ENCODE results near the gene PAPPA. TPM values are rescaled to one million over a fixed set of nuclear protein-coding genes. Genes with fewer than 3 reads are reported as not detected.

The PAPPA gene
- total and polyA plus RNA-seq, 2 donors from 2014 or later, result 4.2 to 10.2 TPM

DNA sequence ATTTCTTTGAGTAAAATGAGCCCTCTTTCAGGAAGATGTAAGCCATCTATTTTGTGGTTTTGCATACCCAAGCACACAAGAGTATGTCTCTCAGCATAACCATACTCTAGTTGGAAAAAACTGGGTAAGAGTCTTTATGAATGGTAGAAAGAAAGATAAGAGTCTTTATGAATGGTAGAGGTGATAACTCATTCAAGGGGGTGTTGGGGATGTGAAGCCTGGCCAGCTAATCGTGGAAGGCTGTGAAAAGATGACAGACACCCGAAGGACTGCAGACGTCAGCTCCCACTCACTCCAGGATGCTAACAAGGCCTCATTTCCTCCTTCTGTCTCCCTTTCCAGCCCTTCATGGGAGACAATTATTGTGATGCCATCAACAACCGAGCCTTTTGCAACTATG is 228.5 kb downstream of the PAPPA start:
- no peak overlapping the region for H3K9ac ChIP-seq (ENCODE audit: low read length in 3 of 3)
- no peak overlapping the region for H3K27ac ChIP-seq (ENCODE audit: low read depth in 2 of 2, low read length in 2 of 2)
- H3K4me3 ChIP-seq (ENCODE audit: low read length in 3 of 3), result no peak overlapping the region
- peaks cover 0 to 2% (median 0%) of the 10 kb centered on the region in 3 donors for H3K36me3 ChIP-seq (ENCODE audit: control insufficient read depth in 2 of 3, insufficient read depth in 3 of 3, low read length in 3 of 3)
- H3K4me1 ChIP-seq (ENCODE audit: control insufficient read depth in 2 of 3, insufficient read depth in 2 of 3, low read depth in 1 of 3, low read length in 3 of 3), result no peaks in the 10 kb centered on the region
- intact Hi-C loops (cut with DNase I), result no loop called here
- TF ChIP-seq, protein P1, sequence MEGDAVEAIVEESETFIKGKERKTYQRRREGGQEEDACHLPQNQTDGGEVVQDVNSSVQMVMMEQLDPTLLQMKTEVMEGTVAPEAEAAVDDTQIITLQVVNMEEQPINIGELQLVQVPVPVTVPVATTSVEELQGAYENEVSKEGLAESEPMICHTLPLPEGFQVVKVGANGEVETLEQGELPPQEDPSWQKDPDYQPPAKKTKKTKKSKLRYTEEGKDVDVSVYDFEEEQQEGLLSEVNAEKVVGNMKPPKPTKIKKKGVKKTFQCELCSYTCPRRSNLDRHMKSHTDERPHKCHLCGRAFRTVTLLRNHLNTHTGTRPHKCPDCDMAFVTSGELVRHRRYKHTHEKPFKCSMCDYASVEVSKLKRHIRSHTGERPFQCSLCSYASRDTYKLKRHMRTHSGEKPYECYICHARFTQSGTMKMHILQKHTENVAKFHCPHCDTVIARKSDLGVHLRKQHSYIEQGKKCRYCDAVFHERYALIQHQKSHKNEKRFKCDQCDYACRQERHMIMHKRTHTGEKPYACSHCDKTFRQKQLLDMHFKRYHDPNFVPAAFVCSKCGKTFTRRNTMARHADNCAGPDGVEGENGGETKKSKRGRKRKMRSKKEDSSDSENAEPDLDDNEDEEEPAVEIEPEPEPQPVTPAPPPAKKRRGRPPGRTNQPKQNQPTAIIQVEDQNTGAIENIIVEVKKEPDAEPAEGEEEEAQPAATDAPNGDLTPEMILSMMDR (IDR thresholded peaks at IDR 0.05; ENCODE audit: borderline replicate concordance, extremely low read depth, insufficient read depth), result no peak
- no peak for DNase-seq
- FAIRE-seq, result no peak
- no peaks in the 10 kb centered on the region for H3K9me3 ChIP-seq (ENCODE audit: control insufficient read depth in 2 of 3, insufficient read depth in 1 of 3, low read length in 3 of 3)
- H3K27me3 ChIP-seq (ENCODE audit: control insufficient read depth, insufficient read depth, low read length), result no peaks in the 10 kb centered on the region

DNA sequence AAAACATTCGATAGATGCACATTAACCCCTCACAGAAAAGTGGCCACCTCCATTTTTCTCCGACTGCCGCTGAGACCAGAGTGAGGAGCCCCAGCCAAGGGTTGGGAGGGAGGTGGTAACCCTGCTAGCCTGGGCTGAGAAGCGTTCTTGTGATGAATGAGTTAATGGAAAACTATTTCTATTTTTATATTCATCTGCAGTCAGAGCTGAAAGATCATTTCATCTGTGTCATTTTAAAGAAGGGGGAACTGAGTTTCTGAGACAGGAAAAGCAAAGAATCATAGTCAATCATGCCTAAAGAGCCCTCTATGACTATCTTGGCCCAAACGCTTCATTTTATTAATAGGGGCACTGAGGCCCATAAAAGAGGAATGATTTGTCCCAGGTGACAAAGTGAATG is 229.5 kb downstream of the PAPPA start:
- H3K9me3 ChIP-seq (ENCODE audit: control insufficient read depth in 2 of 3, insufficient read depth in 1 of 3, low read length in 3 of 3), result no peaks in the 10 kb centered on the region
- FAIRE-seq, result no peak
- H3K27ac ChIP-seq (ENCODE audit: low read depth in 2 of 2, low read length in 2 of 2), result no peak overlapping the region
- no peak for DNase-seq
- H3K4me3 ChIP-seq (ENCODE audit: low read length in 3 of 3), result no peak overlapping the region
- H3K9ac ChIP-seq (ENCODE audit: low read length in 3 of 3), result no peak overlapping the region
- intact Hi-C loops (cut with DNase I), result no loop called here
- TF ChIP-seq, protein P1 (IDR thresholded peaks at IDR 0.05; ENCODE audit: borderline replicate concordance, extremely low read depth, insufficient read depth), result no peak
- no peaks in the 10 kb centered on the region for H3K27me3 ChIP-seq (ENCODE audit: control insufficient read depth, insufficient read depth, low read length)
- H3K36me3 ChIP-seq (ENCODE audit: control insufficient read depth in 2 of 3, insufficient read depth in 3 of 3, low read length in 3 of 3), result peaks cover 0 to 2% (median 0%) of the 10 kb centered on the region in 3 donors
- peaks cover 0 to 2% (median 0%) of the 10 kb centered on the region in 3 donors for H3K4me1 ChIP-seq (ENCODE audit: control insufficient read depth in 2 of 3, insufficient read depth in 2 of 3, low read depth in 1 of 3, low read length in 3 of 3)

DNA sequence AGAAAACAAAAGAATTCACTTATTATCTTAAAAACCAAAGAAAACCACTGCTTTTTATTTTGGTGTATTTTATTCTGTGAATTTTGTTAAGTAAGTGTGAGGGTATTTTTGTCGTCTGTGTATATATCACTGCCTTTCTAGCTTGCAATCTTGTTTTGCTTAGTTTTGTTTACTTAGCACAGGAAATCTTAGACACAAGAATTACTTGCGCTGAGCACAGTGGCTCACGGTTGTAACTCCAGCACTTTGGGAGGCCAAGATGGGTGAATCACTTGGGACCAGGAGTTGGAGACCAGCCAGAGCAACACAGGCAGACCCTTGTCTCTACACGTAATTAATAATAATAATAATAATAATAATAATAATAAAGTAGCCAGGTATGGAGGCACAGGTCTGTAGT is 230.3 kb downstream of the PAPPA start:
- Histone ChIP-seq H3K27me3 (ENCODE audit: control insufficient read depth, insufficient read depth, low read length) (no peaks in the 10 kb centered on the region), H3K9me3 (ENCODE audit: control insufficient read depth in 2 of 3, insufficient read depth in 1 of 3, low read length in 3 of 3) (no peaks in the 10 kb centered on the region), H3K4me3 (ENCODE audit: low read length in 3 of 3) (no peak overlapping the region), H3K9ac (ENCODE audit: low read length in 3 of 3) (no peak overlapping the region), H3K4me1 (ENCODE audit: control insufficient read depth in 2 of 3, insufficient read depth in 2 of 3, low read depth in 1 of 3, low read length in 3 of 3) (peaks cover 0 to 2% (median 0%) of the 10 kb centered on the region in 3 donors), H3K36me3 (ENCODE audit: control insufficient read depth in 2 of 3, insufficient read depth in 3 of 3, low read length in 3 of 3) (peaks cover 0 to 2% (median 0%) of the 10 kb centered on the region in 3 donors), H3K27ac (ENCODE audit: low read depth in 2 of 2, low read length in 2 of 2) (no peak overlapping the region)
- DNase-seq (peak in 2 of 5 donors; percentile 21 to 38), FAIRE-seq (no peak)
- TF ChIP-seq, protein P1 (IDR thresholded peaks at IDR 0.05; ENCODE audit: borderline replicate concordance, extremely low read depth, insufficient read depth), result no peak
- intact Hi-C loops (cut with DNase I), result no loop called here
